GM12878 (cell line): Measurements from ENCODE around the gene TRIM69. TPM values are rescaled to one million over a fixed set of nuclear protein-coding genes. Genes with fewer than 3 reads are reported as not detected.

Experiments used
- BACH1 ChIP-seq: fragments of 450-650 bp; IDR thresholded peaks from 2 replicates; pipeline ENCODE4 v1.6.1; 2017; ENCODE audit warnings: mild to moderate bottlenecking, borderline replicate concordance
- CHD1 ChIP-seq: IDR thresholded peaks from 2 replicates; pipeline ENCODE4 v1.6.1; 2012; ENCODE audit warnings: low read depth, low read length, improper control_type of control experiment
- IKZF2 ChIP-seq, 2 experiments: fragments of 450-650 bp; IDR thresholded peaks; 2 replicates each; pipeline ENCODE4 v1.6.1; 2017; ENCODE audit warnings: mild to moderate bottlenecking in 2 of 2, moderate library complexity in 2 of 2
- KLF5 ChIP-seq: fragments of 450-650 bp; IDR thresholded peaks from 2 replicates; pipeline ENCODE4 v1.6.1; 2014; ENCODE audit warnings: mild to moderate bottlenecking; ENCODE audit not compliant: partially characterized antibody
- NBN ChIP-seq: fragments of 450-650 bp; IDR thresholded peaks from 2 replicates; pipeline ENCODE4 v1.6.1; 2016
- NFIC ChIP-seq: IDR thresholded peaks from 2 replicates; pipeline ENCODE4 v1.6.1; 2012; ENCODE audit warnings: low read depth, mild to moderate bottlenecking, inconsistent platforms, low read length, moderate library complexity
- PRDM15 ChIP-seq: fragments of 450-650 bp; formaldehyde crosslinking; IDR thresholded peaks from 2 replicates; pipeline ENCODE4 v1.4.0; 2020; ENCODE audit warnings: mild to moderate bottlenecking, moderate library complexity
- RB1 ChIP-seq: fragments of 450-650 bp; formaldehyde crosslinking; IDR thresholded peaks from 2 replicates; pipeline ENCODE4 v1.6.1; 2017; ENCODE audit warnings: mild to moderate bottlenecking, borderline replicate concordance
- REST ChIP-seq: IDR thresholded peaks from 2 replicates; pipeline ENCODE4 v1.6.1; 2012; ENCODE audit warnings: mild to moderate bottlenecking, low read depth, low read length
- SREBF2 ChIP-seq: IDR thresholded peaks from 2 replicates; pipeline ENCODE4 v1.6.1; 2012; ENCODE audit warnings: mild to moderate bottlenecking, low read length
- STAT3 ChIP-seq: IDR thresholded peaks from 2 replicates; pipeline ENCODE4 v1.6.1; 2011; ENCODE audit warnings: low read depth, low read length, improper control_type of control experiment
- SUPT20H ChIP-seq: IDR thresholded peaks from 2 replicates; pipeline ENCODE4 v1.6.1; 2011; ENCODE audit warnings: low read depth, mild to moderate bottlenecking, low read length, moderate library complexity, borderline replicate concordance; ENCODE audit not compliant: control insufficient read depth
- TAF1 ChIP-seq: IDR thresholded peaks from 2 replicates; pipeline ENCODE4 v1.6.1; 2011; ENCODE audit warnings: mild to moderate bottlenecking, low read depth, low read length, borderline replicate concordance
- TCF3 ChIP-seq: IDR thresholded peaks from 2 replicates; pipeline ENCODE4 v1.6.1; 2012; ENCODE audit warnings: low read depth, mild to moderate bottlenecking, low read length, borderline replicate concordance; ENCODE audit not compliant: insufficient read depth
- ZBTB33 ChIP-seq: fragments of 450-650 bp; IDR thresholded peaks from 2 replicates; pipeline ENCODE4 v1.6.1; 2017; ENCODE audit warnings: mild to moderate bottlenecking
- polyA plus RNA-seq, 11 experiments: library from polyadenylated mRNA; depleted of rRNA in 4 of 11; unstranded in 6 of 11; stranded (reverse) in 5 of 11; fragments of >200 nt; fragmentation: Nextera tagmentation in 4 of 11; fragmentation: Illumina TruSeq in 1 of 11; extraction: Ambion mirVana in 4 of 11; extraction: Trizol in 1 of 11; gene quantifications; 1 replicate in 1 of 11; 2 replicates in 10 of 11; pipeline versions ENCODE4 v1.2.1 to v1.2.3, GENCODE V29; 2011 to 2016; ENCODE audit warnings: inconsistent platforms in 2 of 11, missing spikeins in 2 of 11, low read depth in 1 of 11
- total RNA-seq, 4 experiments: library from RNA; depleted of rRNA in 3 of 4; stranded (reverse); fragments of >200 nt in 3 of 4; fragmentation: Illumina TruSeq in 1 of 4; extraction: Trizol in 1 of 4; gene quantifications; 2 replicates each; pipeline versions ENCODE4 v1.2.1 to v1.2.3, GENCODE V29; 2013 to 2021
- TF ChIP-seq, protein P1 (sequence below): IDR thresholded peaks from 2 replicates; pipeline ENCODE4 v1.6.1; 2011; ENCODE audit warnings: low read depth, low read length, improper control_type of control experiment, borderline replicate concordance
- TF ChIP-seq, protein P2 (sequence below): IDR thresholded peaks from 2 replicates; pipeline ENCODE4 v1.6.1; 2012; ENCODE audit warnings: low read depth, low read length, improper control_type of control experiment

Gene TRIM69
- total and polyA plus RNA-seq, 10 of the 15 experiments (the other 5 are each of a cell fraction or from before 2014, with no cell fraction given), result 11.2 to 52.7 (median 37.8) TPM

DNA sequence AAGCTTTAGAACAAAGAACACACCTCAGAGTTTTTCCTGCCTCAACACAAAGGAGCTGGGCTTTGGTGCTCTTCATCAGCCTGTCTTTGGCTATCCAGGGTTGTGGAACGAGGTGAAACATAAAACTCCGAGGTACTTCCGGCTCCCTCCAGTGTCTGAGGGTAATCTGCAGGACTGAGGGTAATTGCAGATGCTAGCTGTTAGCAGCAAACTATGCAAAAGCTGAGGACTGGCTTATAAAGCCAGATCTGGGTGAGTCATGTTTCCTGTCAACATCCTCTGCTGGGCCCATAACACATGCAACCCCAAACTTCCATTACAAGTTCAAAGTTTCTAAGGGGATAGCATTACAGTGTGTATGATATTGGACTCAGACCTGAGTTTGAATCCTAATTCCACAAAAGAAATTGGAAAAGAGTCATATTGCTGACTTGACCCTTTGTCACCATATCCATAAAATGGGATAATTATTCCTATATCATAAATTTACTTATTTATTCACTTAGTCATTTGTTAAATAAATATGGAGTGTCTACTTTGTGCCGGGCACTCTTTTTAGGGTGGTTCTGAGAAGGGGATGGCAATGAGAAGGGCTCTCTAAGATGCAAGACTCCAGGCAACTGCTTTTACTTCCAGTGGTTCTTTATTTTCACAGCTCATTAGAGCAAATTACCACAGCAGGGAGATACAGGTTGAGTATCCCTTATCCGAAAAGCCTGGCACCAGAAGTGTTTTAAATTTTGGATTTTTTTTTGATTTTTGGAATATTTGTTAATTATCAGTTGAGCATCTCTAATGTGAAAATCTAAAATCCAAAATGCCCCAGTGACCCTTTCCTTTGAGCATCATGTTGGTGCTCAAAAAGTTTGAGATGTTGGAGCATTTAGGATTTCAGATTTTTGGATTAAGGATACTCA is 9.5 kb upstream of the TRIM69 start (continued):
- TF ChIP-seq NFIC (peak; percentile 90), BACH1 (peak; percentile 93), TCF3 (peak; percentile 76; the same call in 1 of the 2 replicates), ZBTB33 (no peak), TAF1 (peak; percentile 98), STAT3 (no peak), PRDM15 (CRISPR knock-in tag) (peak; percentile 82), KLF5 (peak; percentile 86), RB1 (no peak; the same call in 1 of the 2 replicates), REST (0 out of 2 replicates have a peak, but pooled peaks have one; percentile 39), CHD1 (no peak), NBN (peak; percentile 84), IKZF2 (IDR thresholded peaks at IDR 0.05) (peak; percentile 44 to 50; a peak in 2 of 4 replicates), SUPT20H (no peak), SREBF2 (no peak)
- TF ChIP-seq, protein P1, sequence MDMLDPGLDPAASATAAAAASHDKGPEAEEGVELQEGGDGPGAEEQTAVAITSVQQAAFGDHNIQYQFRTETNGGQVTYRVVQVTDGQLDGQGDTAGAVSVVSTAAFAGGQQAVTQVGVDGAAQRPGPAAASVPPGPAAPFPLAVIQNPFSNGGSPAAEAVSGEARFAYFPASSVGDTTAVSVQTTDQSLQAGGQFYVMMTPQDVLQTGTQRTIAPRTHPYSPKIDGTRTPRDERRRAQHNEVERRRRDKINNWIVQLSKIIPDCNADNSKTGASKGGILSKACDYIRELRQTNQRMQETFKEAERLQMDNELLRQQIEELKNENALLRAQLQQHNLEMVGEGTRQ, result no peak
- TF ChIP-seq, protein P2, sequence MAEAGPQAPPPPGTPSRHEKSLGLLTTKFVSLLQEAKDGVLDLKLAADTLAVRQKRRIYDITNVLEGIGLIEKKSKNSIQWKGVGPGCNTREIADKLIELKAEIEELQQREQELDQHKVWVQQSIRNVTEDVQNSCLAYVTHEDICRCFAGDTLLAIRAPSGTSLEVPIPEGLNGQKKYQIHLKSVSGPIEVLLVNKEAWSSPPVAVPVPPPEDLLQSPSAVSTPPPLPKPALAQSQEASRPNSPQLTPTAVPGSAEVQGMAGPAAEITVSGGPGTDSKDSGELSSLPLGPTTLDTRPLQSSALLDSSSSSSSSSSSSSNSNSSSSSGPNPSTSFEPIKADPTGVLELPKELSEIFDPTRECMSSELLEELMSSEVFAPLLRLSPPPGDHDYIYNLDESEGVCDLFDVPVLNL, result no peak
